K562 (cell line): ENCODE measurements around the gene CDH3.

Source experiments
- EP300 ChIP-seq: IDR thresholded peaks from 2 replicates; pipeline ENCODE4 v1.6.1; 2012; ENCODE audit warnings: low read length, improper control_type of control experiment
- FOXP1 ChIP-seq: sonication (generic); formaldehyde crosslinking; IDR thresholded peaks from 2 replicates; pipeline ENCODE4 v1.8.0; 2022; ENCODE audit warnings: mild to moderate bottlenecking, missing genetic modification reagents
- HEY1 ChIP-seq: fragments of 250-450 bp; sonication (Bioruptor Pico); IDR thresholded peaks from 2 replicates; pipeline ENCODE4 v1.5.0; 2020; ENCODE audit warnings: mild to moderate bottlenecking, moderate library complexity, borderline replicate concordance
- NRF1 ChIP-seq, 2 experiments: fragments of 450-650 bp; IDR thresholded peaks in 1 of 2; conservative IDR thresholded peaks in 1 of 2; 2 replicates each; pipeline ENCODE4 v1.6.1; 2014; ENCODE audit warnings: mild to moderate bottlenecking in 2 of 2
- POLR2A ChIP-seq: fragments of 450-650 bp; conservative IDR thresholded peaks from 2 replicates; pipeline ENCODE4 v1.6.1; 2016
- SIRT6 ChIP-seq: IDR thresholded peaks from one replicate; pipeline ENCODE4 v1.6.1; 2012; ENCODE audit warnings: low read depth, mild to moderate bottlenecking, control low read depth, inconsistent platforms, low read length, moderate library complexity
- SMAD2 ChIP-seq: fragments of 150-350 bp; IDR thresholded peaks from 2 replicates; pipeline ENCODE4 v1.6.1; 2014; ENCODE audit warnings: low read depth, mild to moderate bottlenecking, low read length
- SRSF7 ChIP-seq: fragments of 200-400 bp; formaldehyde crosslinking; optimal IDR thresholded peaks from 2 replicates; pipeline ENCODE3; 2017; ENCODE audit warnings: mild to moderate bottlenecking, low read depth, low read length
- SUPT5H ChIP-seq: fragments of 450-650 bp; IDR thresholded peaks from 2 replicates; pipeline ENCODE4 v1.6.1; 2016
- TF ChIP-seq, protein P1 (sequence below), 3 experiments: IDR thresholded peaks in 2 of 3; conservative IDR thresholded peaks in 1 of 3; 2 replicates each; pipeline ENCODE4 v1.5.1; 2011 to 2012; ENCODE audit warnings: low read length in 3 of 3, mild to moderate bottlenecking in 3 of 3, control low read depth in 2 of 3, improper control_type of control experiment in 1 of 3, inconsistent platforms in 1 of 3, low read depth in 1 of 3, mixed read lengths in 1 of 3, moderate library complexity in 1 of 3; ENCODE audit not compliant: insufficient read depth in 2 of 3
- TF ChIP-seq, protein P2 (sequence below): fragments of 450-650 bp; formaldehyde crosslinking; IDR thresholded peaks from 2 replicates; pipeline ENCODE4 v1.4.0; 2022; ENCODE audit warnings: mild to moderate bottlenecking, moderate library complexity
- TF ChIP-seq, protein P3 (sequence below): sonication (generic); formaldehyde crosslinking; IDR thresholded peaks from 2 replicates; pipeline ENCODE4 v1.9.0; 2022; ENCODE audit warnings: mild to moderate bottlenecking, missing genetic modification reagents

DNA sequence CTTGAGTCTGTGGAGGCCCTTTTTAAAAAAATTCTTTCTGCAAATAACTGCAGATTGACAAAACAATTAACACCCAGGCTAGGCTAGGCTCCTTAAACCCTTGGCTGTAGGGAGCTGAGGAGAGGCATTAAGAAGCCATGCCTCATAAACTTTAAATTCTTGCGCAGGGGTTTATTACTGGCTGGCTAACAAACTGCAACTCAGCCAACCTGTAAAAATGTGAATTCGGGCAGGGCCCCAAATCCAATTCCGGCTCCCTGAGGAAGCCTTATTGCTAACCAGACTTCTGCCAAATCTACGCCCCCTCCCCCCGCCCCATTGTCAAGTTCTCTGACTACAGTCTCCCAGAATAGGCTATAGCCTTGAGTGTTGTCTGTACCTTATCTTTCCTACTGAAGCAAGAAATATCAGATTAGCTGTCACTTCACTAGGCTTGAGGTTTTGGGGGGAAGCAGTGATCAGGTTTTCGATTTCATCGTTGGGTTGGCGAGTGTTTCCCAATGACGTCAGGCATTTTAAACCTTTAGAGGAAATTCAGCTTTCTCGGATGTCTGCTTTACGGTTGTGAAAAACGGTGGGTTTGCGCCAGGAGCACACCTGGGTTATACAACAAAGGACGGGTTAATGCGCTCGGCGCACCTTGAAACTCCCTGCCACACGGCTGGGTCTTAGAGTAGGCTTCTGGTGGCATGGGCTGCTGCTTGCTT, 2.0 kb downstream of the CDH3 start:
- no peak for TF ChIP-seq EP300
- no peak for TF ChIP-seq SIRT6
- TF ChIP-seq HEY1 (CRISPR knock-in tag), result no peak
- TF ChIP-seq, protein P1, sequence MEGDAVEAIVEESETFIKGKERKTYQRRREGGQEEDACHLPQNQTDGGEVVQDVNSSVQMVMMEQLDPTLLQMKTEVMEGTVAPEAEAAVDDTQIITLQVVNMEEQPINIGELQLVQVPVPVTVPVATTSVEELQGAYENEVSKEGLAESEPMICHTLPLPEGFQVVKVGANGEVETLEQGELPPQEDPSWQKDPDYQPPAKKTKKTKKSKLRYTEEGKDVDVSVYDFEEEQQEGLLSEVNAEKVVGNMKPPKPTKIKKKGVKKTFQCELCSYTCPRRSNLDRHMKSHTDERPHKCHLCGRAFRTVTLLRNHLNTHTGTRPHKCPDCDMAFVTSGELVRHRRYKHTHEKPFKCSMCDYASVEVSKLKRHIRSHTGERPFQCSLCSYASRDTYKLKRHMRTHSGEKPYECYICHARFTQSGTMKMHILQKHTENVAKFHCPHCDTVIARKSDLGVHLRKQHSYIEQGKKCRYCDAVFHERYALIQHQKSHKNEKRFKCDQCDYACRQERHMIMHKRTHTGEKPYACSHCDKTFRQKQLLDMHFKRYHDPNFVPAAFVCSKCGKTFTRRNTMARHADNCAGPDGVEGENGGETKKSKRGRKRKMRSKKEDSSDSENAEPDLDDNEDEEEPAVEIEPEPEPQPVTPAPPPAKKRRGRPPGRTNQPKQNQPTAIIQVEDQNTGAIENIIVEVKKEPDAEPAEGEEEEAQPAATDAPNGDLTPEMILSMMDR (IDR thresholded peaks at IDR 0.05 in 2 of 3, conservative IDR thresholded peaks at IDR 0.05 in 1 of 3; ENCODE audit: insufficient read depth in 2 of 3, low read depth in 1 of 3, low read length in 3 of 3), result no peak
- TF ChIP-seq, protein P2, sequence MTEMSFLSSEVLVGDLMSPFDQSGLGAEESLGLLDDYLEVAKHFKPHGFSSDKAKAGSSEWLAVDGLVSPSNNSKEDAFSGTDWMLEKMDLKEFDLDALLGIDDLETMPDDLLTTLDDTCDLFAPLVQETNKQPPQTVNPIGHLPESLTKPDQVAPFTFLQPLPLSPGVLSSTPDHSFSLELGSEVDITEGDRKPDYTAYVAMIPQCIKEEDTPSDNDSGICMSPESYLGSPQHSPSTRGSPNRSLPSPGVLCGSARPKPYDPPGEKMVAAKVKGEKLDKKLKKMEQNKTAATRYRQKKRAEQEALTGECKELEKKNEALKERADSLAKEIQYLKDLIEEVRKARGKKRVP (CRISPR knock-in tag), result no peak
- TF ChIP-seq FOXP1 (CRISPR knock-in tag), result no peak
- TF ChIP-seq POLR2A, result no peak
- no peak for TF ChIP-seq SRSF7
- TF ChIP-seq, protein P3, sequence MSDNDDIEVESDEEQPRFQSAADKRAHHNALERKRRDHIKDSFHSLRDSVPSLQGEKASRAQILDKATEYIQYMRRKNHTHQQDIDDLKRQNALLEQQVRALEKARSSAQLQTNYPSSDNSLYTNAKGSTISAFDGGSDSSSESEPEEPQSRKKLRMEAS (CRISPR knock-in tag), result no peak
- no peak for TF ChIP-seq SMAD2
- no peak for TF ChIP-seq NRF1 (conservative IDR thresholded peaks at IDR 0.05 in 1 of 2, IDR thresholded peaks at IDR 0.05 in 1 of 2)
- TF ChIP-seq SUPT5H, result no peak
